SK-N-SH treated with all-trans-retinoic acid at 6 μM for 48 hours (cell line): ENCODE data around the gene DROSHA.

Experiments
- ARNTL ChIP-seq: fragments of 450-650 bp; formaldehyde crosslinking; IDR thresholded peaks from 2 replicates; pipeline ENCODE4 v1.5.0; 2020; ENCODE audit warnings: low read depth, mild to moderate bottlenecking, moderate library complexity, borderline replicate concordance
- BACH2 ChIP-seq: fragments of 250-450 bp; sonication (Bioruptor Pico); IDR thresholded peaks from 2 replicates; pipeline ENCODE4 v1.9.0; 2021; ENCODE audit warnings: mild to moderate bottlenecking, borderline replicate concordance
- GLIS3 ChIP-seq: fragments of 250-450 bp; sonication (Bioruptor Pico); IDR thresholded peaks from 2 replicates; pipeline ENCODE4 v1.5.0; 2020; ENCODE audit warnings: mild to moderate bottlenecking, moderate library complexity
- OSR1 ChIP-seq: fragments of 250-450 bp; sonication (Bioruptor Pico); IDR thresholded peaks from 2 replicates; pipeline ENCODE4 v1.8.0; 2022; ENCODE audit warnings: moderate library complexity, mild to moderate bottlenecking, inconsistent platforms
- PATZ1 ChIP-seq: fragments of 250-450 bp; sonication (Bioruptor Pico); IDR thresholded peaks from 2 replicates; pipeline ENCODE4 v1.8.0; 2020; ENCODE audit warnings: mild to moderate bottlenecking, moderate library complexity, borderline replicate concordance
- POU6F1 ChIP-seq: fragments of 250-450 bp; sonication (Bioruptor Pico); IDR thresholded peaks from 2 replicates; pipeline ENCODE4 v1.8.0; 2021; ENCODE audit warnings: low read depth, mild to moderate bottlenecking, moderate library complexity, borderline replicate concordance
- PPARA ChIP-seq: fragments of 250-450 bp; sonication (Bioruptor Pico); IDR thresholded peaks from 2 replicates; pipeline ENCODE4 v1.5.0; 2020; ENCODE audit warnings: mild to moderate bottlenecking, borderline replicate concordance
- SNAI2 ChIP-seq: fragments of 250-450 bp; sonication (Bioruptor Pico); IDR thresholded peaks from 2 replicates; pipeline ENCODE4 v1.5.0; 2020; ENCODE audit warnings: mild to moderate bottlenecking, moderate library complexity
- ZFP3 ChIP-seq: fragments of 250-450 bp; sonication (Bioruptor Pico); IDR thresholded peaks from 2 replicates; pipeline ENCODE4 v1.5.0; 2020; ENCODE audit warnings: mild to moderate bottlenecking, moderate library complexity
- ZFP30 ChIP-seq: fragments of 450-650 bp; formaldehyde crosslinking; IDR thresholded peaks from 2 replicates; pipeline ENCODE4 v1.5.0; 2022; ENCODE audit warnings: mild to moderate bottlenecking, moderate library complexity
- ZNF565 ChIP-seq: fragments of 450-650 bp; formaldehyde crosslinking; conservative IDR thresholded peaks from 2 replicates; pipeline ENCODE4 v1.5.0; 2020; ENCODE audit warnings: low read depth, mild to moderate bottlenecking, moderate library complexity

DNA sequence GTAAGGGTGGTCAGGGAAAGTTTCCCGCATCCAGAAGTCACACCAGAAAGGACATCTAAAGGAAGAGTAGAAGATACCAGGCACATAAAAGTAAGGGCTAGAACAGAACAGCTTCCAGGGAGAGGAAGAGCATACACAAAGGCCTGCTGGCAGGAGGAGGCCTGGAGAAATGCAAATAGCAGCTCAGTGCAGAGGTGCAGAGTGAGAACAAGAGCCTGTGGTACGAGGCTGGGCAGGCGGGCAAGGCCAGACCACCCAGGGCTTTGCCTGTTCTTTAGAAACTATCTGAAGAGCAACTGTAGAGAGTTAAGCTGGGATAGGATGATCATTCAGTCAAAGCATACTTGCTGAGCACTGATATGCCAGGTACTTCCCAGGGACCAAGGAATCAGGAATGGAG, 115.3 kb downstream of the DROSHA start:
- TF ChIP-seq POU6F1: no peak
- no peak for TF ChIP-seq GLIS3 (CRISPR knock-in tag)
- TF ChIP-seq BACH2 (CRISPR knock-in tag): no peak
- no peak for TF ChIP-seq PATZ1 (CRISPR knock-in tag)
- TF ChIP-seq ZFP3 (CRISPR knock-in tag): no peak
- TF ChIP-seq PPARA (CRISPR knock-in tag): no peak
- TF ChIP-seq OSR1 (CRISPR knock-in tag): no peak
- no peak for TF ChIP-seq ARNTL (CRISPR knock-in tag)
- no peak for TF ChIP-seq ZNF565 (CRISPR knock-in tag)
- TF ChIP-seq SNAI2 (CRISPR knock-in tag): no peak
- TF ChIP-seq ZFP30 (CRISPR knock-in tag): no peak
